H1 (cell line): ENCODE results near the gene AAMP. TPM values are rescaled to one million over a fixed set of nuclear protein-coding genes. Genes with fewer than 3 reads are reported as not detected.
"Not testable (repeated sequence)": the region's sequence is repeated elsewhere in the genome, so short reads cannot be mapped to it uniquely, and the experiment has no call there.

Source experiments
- CTCF ChIA-PET: fragments of 300-600 bp; sonication (Branson Sonifier 250); formaldehyde crosslinking; loops from one replicate; lab custom pipeline; 2021; ENCODE audit not compliant: partially characterized antibody; lab: Charles Lee
- POLR2A ChIA-PET: fragments of 300-600 bp; sonication (Branson Sonifier 250); formaldehyde crosslinking; loops from one replicate; lab custom pipeline; 2021; ENCODE audit warnings: inconsistent platforms; ENCODE audit not compliant: partially characterized antibody; lab: Charles Lee
- DNase-seq, 2 experiments: peaks; one replicate each; pipeline versions ENCODE4 v3.0.0 to v3.0.0-alpha.2; 2010 to 2022; ENCODE audit warnings: low spot score in 2 of 2, low read depth in 1 of 2, mixed read lengths in 1 of 2
- FAIRE-seq: peaks from 2 replicates; lab custom pipeline; 2011; peaks lifted over from hg19 to GRCh38; lab: Jason Lieb, UNC
- H2AFZ ChIP-seq: 2 replicates; pipeline ENCODE4 v1.8.1; 2012; ENCODE audit warnings: low read length, inconsistent platforms
- H2AK5ac ChIP-seq: 2 replicates; pipeline ENCODE4 v1.6.1; 2013; ENCODE audit warnings: low read depth, low read length
- H2BK120ac ChIP-seq: replicated peaks from 2 replicates; pipeline ENCODE3; 2013; ENCODE audit warnings: low read depth, low read length, inconsistent platforms
- H2BK12ac ChIP-seq: 2 replicates; pipeline ENCODE4 v1.6.1; 2013; ENCODE audit warnings: low read depth, low read length
- H2BK15ac ChIP-seq: 2 replicates; pipeline ENCODE4 v1.6.1; 2013; ENCODE audit warnings: low read length
- H2BK20ac ChIP-seq: 2 replicates; pipeline ENCODE4 v1.6.1; 2013; ENCODE audit warnings: low read length
- H2BK5ac ChIP-seq: 2 replicates; pipeline ENCODE4 v1.6.1; 2013; ENCODE audit warnings: low read depth, low read length
- H3K14ac ChIP-seq: 2 replicates; pipeline ENCODE4 v1.6.1; 2013; ENCODE audit warnings: inconsistent platforms; ENCODE audit not compliant: insufficient read length
- H3K18ac ChIP-seq: 2 replicates; pipeline ENCODE4 v1.6.1; 2013; ENCODE audit warnings: low read length; ENCODE audit errors: extremely low read depth
- H3K23ac ChIP-seq: 2 replicates; pipeline ENCODE4 v1.6.1; 2013; ENCODE audit warnings: inconsistent platforms; ENCODE audit not compliant: insufficient read length
- H3K23me2 ChIP-seq: 2 replicates; pipeline ENCODE4 v1.6.1; 2013; ENCODE audit warnings: low read depth, low read length
- H3K27ac ChIP-seq: 2 replicates; pipeline ENCODE4 v1.6.1; 2011; ENCODE audit warnings: low read depth, low read length, inconsistent platforms
- H3K27me3 ChIP-seq, 4 experiments: replicated peaks in 1 of 4; 1 replicate in 1 of 4; 2 replicates in 3 of 4; pipeline versions ENCODE4 v1.6.1 to v1.8.1; 2011 to 2013; ENCODE audit warnings: low read length in 3 of 4, mild to moderate bottlenecking in 3 of 4, inconsistent platforms in 2 of 4, mixed read lengths in 2 of 4, moderate library complexity in 1 of 4; ENCODE audit not compliant: control insufficient read depth in 3 of 4, insufficient read depth in 3 of 4; ENCODE audit errors: extremely low read depth in 1 of 4
- H3K36me3 ChIP-seq, 4 experiments: 2 replicates each; pipeline versions ENCODE4 v1.6.1 to v1.8.1; 2011 to 2013; ENCODE audit warnings: mild to moderate bottlenecking in 4 of 4, low read length in 3 of 4, moderate library complexity in 2 of 4, control low read depth in 1 of 4, inconsistent platforms in 1 of 4; ENCODE audit not compliant: insufficient read depth in 4 of 4, control insufficient read depth in 2 of 4
- H3K4ac ChIP-seq: replicated peaks from 2 replicates; pipeline ENCODE3; 2013; ENCODE audit warnings: low read length, low read depth, mixed read lengths, inconsistent platforms; ENCODE audit not compliant: insufficient read length
- H3K4me1 ChIP-seq, 4 experiments: replicated peaks in 1 of 4; 1 replicate in 1 of 4; 2 replicates in 3 of 4; pipeline versions ENCODE4 v1.6.1 to v1.8.1; 2011 to 2013; ENCODE audit warnings: low read length in 3 of 4, inconsistent platforms in 2 of 4, mixed read lengths in 1 of 4; ENCODE audit not compliant: insufficient read depth in 4 of 4, control insufficient read depth in 3 of 4
- H3K4me2 ChIP-seq, 2 experiments: 2 replicates each; pipeline versions ENCODE4 v1.6.1 to v1.8.1; 2011 to 2013; ENCODE audit warnings: low read depth in 2 of 2, low read length in 2 of 2, control low read depth in 1 of 2, inconsistent platforms in 1 of 2, mild to moderate bottlenecking in 1 of 2; ENCODE audit not compliant: insufficient read depth in 1 of 2
- H3K4me3 ChIP-seq, 4 experiments: fragments of 200-600, 300-600 bp in 1 of 4; sonication (generic), shearing (Covaris generic), sonication (Bioruptor Twin) in 1 of 4; 2 replicates each; pipeline versions ENCODE4 v1.5.1 to v1.8.1; 2011 to 2016; ENCODE audit warnings: low read length in 4 of 4, low read depth in 3 of 4, control low read depth in 2 of 4, inconsistent platforms in 2 of 4, mild to moderate bottlenecking in 2 of 4, mixed read lengths in 1 of 4, moderate library complexity in 1 of 4; ENCODE audit not compliant: insufficient read depth in 2 of 4; ENCODE audit errors: extremely low read depth in 1 of 4
- H3K56ac ChIP-seq: replicated peaks from 2 replicates; pipeline ENCODE3; 2013; ENCODE audit warnings: low read depth, mild to moderate bottlenecking, mixed read lengths, low read length, inconsistent platforms; ENCODE audit not compliant: insufficient read length
- H3K79me1 ChIP-seq: 2 replicates; pipeline ENCODE4 v1.6.1; 2013; ENCODE audit warnings: low read depth, low read length, control low read depth
- H3K79me2 ChIP-seq, 2 experiments: 2 replicates each; pipeline versions ENCODE4 v1.6.1 to v1.8.1; 2012 to 2013; ENCODE audit warnings: low read length in 2 of 2, mild to moderate bottlenecking in 2 of 2, inconsistent platforms in 1 of 2; ENCODE audit not compliant: insufficient read depth in 2 of 2, control insufficient read depth in 1 of 2
- H3K9ac ChIP-seq, 4 experiments: replicated peaks in 1 of 4; 1 replicate in 1 of 4; 2 replicates in 3 of 4; pipeline versions ENCODE4 v1.6.1 to v1.8.1; 2011 to 2013; ENCODE audit warnings: low read depth in 3 of 4, low read length in 3 of 4, control low read depth in 2 of 4, mild to moderate bottlenecking in 2 of 4, moderate library complexity in 2 of 4, inconsistent platforms in 1 of 4; ENCODE audit errors: extremely low read depth in 1 of 4
- H3K9me3 ChIP-seq, 2 experiments: 2 replicates each; pipeline versions ENCODE4 v1.6.1 to v1.8.1; 2012 to 2013; ENCODE audit warnings: mild to moderate bottlenecking in 2 of 2, moderate library complexity in 2 of 2, control low read depth in 1 of 2, inconsistent platforms in 1 of 2, low read depth in 1 of 2, low read length in 1 of 2, mixed read lengths in 1 of 2; ENCODE audit not compliant: insufficient read depth in 2 of 2
- H4K20me1 ChIP-seq, 2 experiments: replicated peaks in 1 of 2; 2 replicates each; pipeline versions ENCODE3 to v1.8.1; 2011 to 2013; ENCODE audit warnings: inconsistent platforms in 2 of 2, low read length in 2 of 2, mild to moderate bottlenecking in 1 of 2; ENCODE audit not compliant: insufficient read depth in 2 of 2, control insufficient read depth in 1 of 2
- H4K5ac ChIP-seq: 2 replicates; pipeline ENCODE4 v1.6.1; 2013; ENCODE audit warnings: low read length, low read depth, mixed read lengths, inconsistent platforms; ENCODE audit not compliant: insufficient read length
- H4K8ac ChIP-seq: 2 replicates; pipeline ENCODE4 v1.8.0; 2013; ENCODE audit warnings: mild to moderate bottlenecking, moderate library complexity, low read length, inconsistent platforms; ENCODE audit not compliant: insufficient read depth; ENCODE audit errors: extremely low read depth
- H4K91ac ChIP-seq: replicated peaks from 2 replicates; pipeline ENCODE3; 2013; ENCODE audit warnings: low read length, mixed read lengths, inconsistent platforms; ENCODE audit not compliant: insufficient read length
- WGBS, 2 experiments: shearing (Covaris generic) in 1 of 2; methylation state at CpG; one replicate each; pipeline versions ENCODE4 v1.1.6 to v1.1.7; 2013 to 2015; ENCODE audit warnings: low lambda C conversion rate in 2 of 2, mixed read lengths in 2 of 2, inconsistent platforms in 1 of 2, low coverage in 1 of 2, missing lambda C conversion rate in 1 of 2; ENCODE audit not compliant: insufficient replicate concordance in 2 of 2, insufficient coverage in 1 of 2, insufficient read length in 1 of 2; ENCODE audit errors: extremely low coverage in 1 of 2, missing lambda C conversion rate in 1 of 2; 5-methylcytosine and 5-hydroxymethylcytosine counted together
- polyA plus RNA-seq, 7 experiments: library from polyadenylated mRNA; depleted of rRNA in 3 of 7; stranded (reverse) in 5 of 7; unstranded in 2 of 7; fragments of >200 nt in 5 of 7; fragments of 200-250 nt in 2 of 7; gene quantifications; 1 replicate in 5 of 7; 2 replicates in 1 of 7; 4 replicates in 1 of 7; pipeline versions ENCODE4 v1.2.1 to v1.2.3, GENCODE V29; 2011 to 2013; ENCODE audit warnings: missing spikeins in 2 of 7, mixed read lengths in 2 of 7
- total RNA-seq: library from RNA; stranded (reverse); fragmentation: NEBNext Ultra II Directional; extraction: Animal tissue kit (Norgen Biotek cat#: 25700); gene quantifications from 2 replicates; pipeline ENCODE4 v1.2.1, GENCODE V29; 2021

Gene AAMP
- total and polyA plus RNA-seq, 2 of the 8 experiments (the other 6 are each of a cell fraction or from before 2014, with no cell fraction given), result 119 to 125 TPM

- peaks cover 0 to 10% of the 10 kb centered on the region in 2 experiments; a peak in 2 of 4 replicates for H3K79me2 ChIP-seq
- not testable (repeated sequence) for H4K8ac ChIP-seq, H4K20me1 ChIP-seq, H3K9me3 ChIP-seq, H3K27me3 ChIP-seq, H3K23ac ChIP-seq, H2BK20ac ChIP-seq, H2BK15ac ChIP-seq, H2BK5ac ChIP-seq, H3K79me1 ChIP-seq, H3K4me2 ChIP-seq, DNase-seq, H3K9ac ChIP-seq, H3K56ac ChIP-seq, H2AK5ac ChIP-seq, FAIRE-seq, H3K4me3 ChIP-seq, H2AFZ ChIP-seq, H3K18ac ChIP-seq, H4K91ac ChIP-seq, H2BK12ac ChIP-seq, H3K14ac ChIP-seq, H3K27ac ChIP-seq, H2BK120ac ChIP-seq, H3K4ac ChIP-seq, H4K5ac ChIP-seq, H3K4me1 ChIP-seq
- CTCF ChIA-PET, result interaction anchor here (0.7 to 8.2 kb wide), 20 partner anchors 11 to 133 kb away, joined by 3 to 131 read pairs (median 5); partner anchors contain the start of genes CATIP, GPBAR1 and TMBIM1
- 89% methylated on average over 7 of the region's 8 CpGs; no CpG with 5 or more reads in 1 of the 2 experiments for WGBS, 2 experiments
- POLR2A ChIA-PET, result interaction anchor here (1.0 to 2.6 kb wide), 4 partner anchors 9 to 83 kb away, joined by 3 to 22 read pairs (median 4); partner anchors contain the start of gene CATIP
- peaks cover 10% of the 10 kb centered on the region for H3K23me2 ChIP-seq
- peaks cover 0 to 41% (median 9%) of the 10 kb centered on the region in 4 experiments; a peak in 6 of 8 replicates for H3K36me3 ChIP-seq
Measured at GRCh38 chr2:218273214-218273907, 3.4 kb upstream of the AAMP start.
